Fibroblast of pulmonary artery (primary cell): Measurements from ENCODE around the gene NDUFV2.
A peak's percentile ranks its signal among the peaks of the same experiment; 100 is the strongest.
"Not testable (repeated sequence)": the region's sequence is repeated elsewhere in the genome, so short reads cannot be mapped to it uniquely, and the experiment has no call there.

Source experiments
- DNase-seq: peaks from one replicate; pipeline ENCODE4 v3.0.0-alpha.2; 2010; ENCODE audit warnings: low read depth
- H3K4me3 ChIP-seq: replicated peaks from 2 replicates; pipeline ENCODE4 v1.5.1; 2011; ENCODE audit warnings: low read depth, mild to moderate bottlenecking, control low read depth, low read length, moderate library complexity
- TF ChIP-seq, protein P1 (sequence below): IDR thresholded peaks from 2 replicates; pipeline ENCODE4 v1.5.1; 2011; ENCODE audit warnings: mild to moderate bottlenecking, control low read depth, low read length, inconsistent platforms; ENCODE audit errors: missing control alignments

Gene NDUFV2

GRCh38 chr18:9090578-9090977, 11.9 kb upstream of the NDUFV2 start:
- TF ChIP-seq, protein P1, sequence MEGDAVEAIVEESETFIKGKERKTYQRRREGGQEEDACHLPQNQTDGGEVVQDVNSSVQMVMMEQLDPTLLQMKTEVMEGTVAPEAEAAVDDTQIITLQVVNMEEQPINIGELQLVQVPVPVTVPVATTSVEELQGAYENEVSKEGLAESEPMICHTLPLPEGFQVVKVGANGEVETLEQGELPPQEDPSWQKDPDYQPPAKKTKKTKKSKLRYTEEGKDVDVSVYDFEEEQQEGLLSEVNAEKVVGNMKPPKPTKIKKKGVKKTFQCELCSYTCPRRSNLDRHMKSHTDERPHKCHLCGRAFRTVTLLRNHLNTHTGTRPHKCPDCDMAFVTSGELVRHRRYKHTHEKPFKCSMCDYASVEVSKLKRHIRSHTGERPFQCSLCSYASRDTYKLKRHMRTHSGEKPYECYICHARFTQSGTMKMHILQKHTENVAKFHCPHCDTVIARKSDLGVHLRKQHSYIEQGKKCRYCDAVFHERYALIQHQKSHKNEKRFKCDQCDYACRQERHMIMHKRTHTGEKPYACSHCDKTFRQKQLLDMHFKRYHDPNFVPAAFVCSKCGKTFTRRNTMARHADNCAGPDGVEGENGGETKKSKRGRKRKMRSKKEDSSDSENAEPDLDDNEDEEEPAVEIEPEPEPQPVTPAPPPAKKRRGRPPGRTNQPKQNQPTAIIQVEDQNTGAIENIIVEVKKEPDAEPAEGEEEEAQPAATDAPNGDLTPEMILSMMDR = no peak
- DNase-seq = no peak
- no peak overlapping the region for H3K4me3 ChIP-seq

GRCh38 chr18:9091066-9091476, 11.4 kb upstream of the NDUFV2 start:
- DNase-seq = no peak
- no peak overlapping the region for H3K4me3 ChIP-seq
- TF ChIP-seq, protein P1 = no peak

- TF ChIP-seq, protein P1 = no peak
- DNase-seq = peak; percentile 86
- H3K4me3 ChIP-seq = no peak overlapping the region
Measured at GRCh38 chr18:9092665-9093064, 9.8 kb upstream of the NDUFV2 start.

DNA sequence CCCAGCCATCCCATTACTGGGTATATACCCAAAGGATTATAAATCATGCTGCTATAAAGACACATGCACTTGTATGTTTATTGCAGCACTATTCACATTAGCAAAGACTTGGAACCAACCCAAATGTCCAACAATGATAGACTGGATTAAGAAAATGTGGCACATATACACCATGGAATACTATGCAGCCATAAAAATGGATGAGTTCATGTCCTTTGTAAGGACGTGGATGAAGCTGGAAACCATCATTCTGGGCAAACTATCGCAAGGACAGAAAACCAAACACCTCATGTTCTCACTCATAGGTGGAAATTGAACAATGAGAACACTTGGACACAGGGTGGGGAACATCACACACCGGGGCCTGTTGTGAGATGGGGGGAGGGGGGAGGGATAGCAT, 9.4 kb upstream of the NDUFV2 start:
- not testable (repeated sequence) for DNase-seq

GRCh38 chr18:9094307-9095226, 7.9 kb upstream of the NDUFV2 start:
- H3K4me3 ChIP-seq = no peak overlapping the region
- TF ChIP-seq, protein P1 = no peak
- DNase-seq = peak; percentile 82

More for the DNA sequence above, 9.4 kb upstream of the NDUFV2 start:
- not testable (repeated sequence) for H3K4me3 ChIP-seq

DNA sequence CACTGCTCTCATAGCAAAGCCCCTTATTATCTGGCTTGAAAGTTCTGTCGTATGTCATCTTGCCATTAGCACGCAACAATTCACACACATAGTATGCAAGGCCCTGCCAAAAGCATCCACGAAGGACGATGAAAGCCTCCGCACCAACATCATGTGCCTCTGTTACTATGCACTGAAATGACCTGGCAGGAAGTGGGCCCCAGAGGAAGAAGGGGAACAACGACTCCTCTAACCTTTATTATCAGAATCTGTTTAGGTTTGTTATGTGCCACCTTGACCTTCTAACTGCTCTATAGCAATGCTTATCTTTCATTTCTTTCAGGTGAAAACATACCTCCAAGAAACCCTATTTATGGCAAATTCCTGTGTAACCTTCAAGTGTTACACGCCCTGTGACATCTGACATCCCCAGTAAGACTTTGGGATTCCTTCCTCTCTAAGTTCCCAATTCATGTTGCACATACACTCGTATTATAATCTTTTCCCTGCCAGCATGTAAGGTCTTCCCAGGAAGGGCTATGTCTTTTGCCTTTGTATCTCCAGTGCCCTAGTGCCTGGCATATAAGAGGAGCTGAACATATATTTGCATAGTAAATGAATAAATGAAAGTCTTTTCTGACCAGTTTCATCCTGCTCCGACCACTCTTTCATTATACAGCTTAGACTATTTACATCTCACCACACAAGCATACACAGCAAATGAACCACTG, 7.0 kb upstream of the NDUFV2 start:
- H3K4me3 ChIP-seq = no peak overlapping the region
- TF ChIP-seq, protein P1 = no peak
- DNase-seq = peak; percentile 74

DNA sequence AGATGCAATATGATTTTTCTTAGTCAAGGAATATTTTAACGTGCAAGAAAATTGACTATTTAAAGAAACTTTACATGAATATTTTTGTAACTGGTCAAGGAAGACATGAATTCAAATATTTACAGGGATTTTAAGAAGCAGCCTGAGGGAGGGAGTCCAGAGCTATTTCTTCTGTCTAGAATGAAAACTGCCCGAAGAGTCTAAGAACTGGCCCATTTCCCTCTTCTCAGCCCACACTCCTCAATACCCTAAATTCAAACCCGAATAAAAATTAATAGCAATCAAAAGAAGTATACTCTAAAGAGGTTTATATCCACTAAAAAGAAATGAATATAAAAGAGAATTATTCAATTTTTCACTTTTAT, 6.5 kb upstream of the NDUFV2 start:
- DNase-seq = no peak
- TF ChIP-seq, protein P1 = no peak
- no peak overlapping the region for H3K4me3 ChIP-seq
